DOHH2 (cell line): ENCODE measurements around the gene BCL11B.

Experiments
- CTCF ChIP-seq: fragments of 200-600 bp; sonication (generic); IDR thresholded peaks from one replicate; pipeline ENCODE4 v1.5.1; 2014; ENCODE audit warnings: antibody characterized with exemption, mild to moderate bottlenecking, low read depth, low read length; ENCODE audit not compliant: poor library complexity, severe bottlenecking
- EZH2phosphoT487 ChIP-seq: fragments of 200-600 bp; sonication (generic); IDR thresholded peaks from 2 replicates; pipeline ENCODE4 v1.6.1; 2017; ENCODE audit warnings: borderline replicate concordance, mild to moderate bottlenecking, antibody characterized with exemption, low read length, moderate library complexity, mixed read lengths

- no peak for TF ChIP-seq CTCF
- TF ChIP-seq EZH2phosphoT487 = no peak
Measured at GRCh38 chr14:99141236-99141635, 130.8 kb downstream of the BCL11B start.
